GM18861 (cell line): Measurements from ENCODE around the gene NMB.
"Not testable (repeated sequence)": the region's sequence is repeated elsewhere in the genome, so short reads cannot be mapped to it uniquely, and the experiment has no call there.

Experiments used
- ATAC-seq: cut with Tn5 transposase; IDR thresholded peaks from one replicate; pipeline ENCODE4 v1.9.1; 2021; ENCODE audit not compliant: unreplicated experiment

NMB gene, protein sequence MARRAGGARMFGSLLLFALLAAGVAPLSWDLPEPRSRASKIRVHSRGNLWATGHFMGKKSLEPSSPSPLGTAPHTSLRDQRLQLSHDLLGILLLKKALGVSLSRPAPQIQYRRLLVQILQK

DNA sequence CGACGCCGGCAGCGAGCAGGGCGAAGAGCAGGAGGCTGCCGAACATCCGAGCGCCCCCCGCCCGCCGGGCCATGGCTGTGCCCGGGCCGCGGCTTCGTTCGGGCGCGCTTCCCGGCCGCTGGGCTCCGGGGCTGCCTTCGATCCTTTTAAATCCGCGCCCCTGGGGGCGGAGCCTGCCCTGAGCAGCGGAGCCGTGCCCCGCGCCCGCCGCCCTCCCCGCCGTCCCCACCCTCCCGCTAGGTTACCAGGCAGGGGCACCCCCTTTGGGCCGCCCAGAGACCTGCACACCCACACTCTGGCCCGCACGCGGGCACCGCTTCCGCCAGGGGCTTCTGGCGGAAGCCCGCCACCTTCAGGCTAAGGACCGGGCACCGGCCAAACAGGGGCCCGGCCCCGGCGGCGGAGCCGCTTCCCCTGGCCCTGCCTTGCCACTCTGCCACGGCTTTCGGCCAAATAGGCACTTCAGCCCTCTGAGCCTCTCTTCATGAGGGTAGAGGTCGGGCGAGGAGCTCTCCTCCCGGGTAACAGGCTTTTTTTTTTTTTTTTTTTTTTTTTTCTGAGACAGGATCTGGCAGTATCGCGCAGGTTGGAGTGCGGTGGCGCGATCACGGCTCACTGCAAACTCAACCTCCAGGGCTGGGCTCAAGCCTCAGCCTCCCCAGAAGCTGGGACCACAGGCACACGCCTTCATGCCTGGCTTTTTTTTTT, at the start of gene NMB:
Gene NMB, minus strand, starts transcription at position 120 of the 708 bp plus-strand sequence. Its CDS starts 47 bp downstream, at position 73.
- peak; percentile 56 for ATAC-seq

DNA sequence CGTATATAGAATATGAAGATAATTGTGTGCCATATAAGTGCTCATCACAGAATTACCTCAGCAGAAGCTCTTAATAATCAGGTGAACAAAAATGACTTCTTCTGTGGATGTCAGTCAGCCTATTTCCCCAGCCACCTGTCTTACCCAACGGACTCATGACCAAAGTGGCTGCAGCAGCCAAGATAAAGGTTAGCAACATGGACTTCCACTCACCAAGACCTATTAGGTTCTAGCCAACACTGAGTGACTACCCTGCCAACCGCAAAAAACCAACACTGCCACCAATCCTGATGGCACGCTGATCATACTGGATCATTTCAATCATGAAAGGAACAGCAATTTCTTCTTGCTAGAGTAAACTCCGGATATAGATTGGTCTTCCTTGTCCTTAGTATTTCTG, 45.8 kb upstream of the NMB start:
- no peak for ATAC-seq

DNA sequence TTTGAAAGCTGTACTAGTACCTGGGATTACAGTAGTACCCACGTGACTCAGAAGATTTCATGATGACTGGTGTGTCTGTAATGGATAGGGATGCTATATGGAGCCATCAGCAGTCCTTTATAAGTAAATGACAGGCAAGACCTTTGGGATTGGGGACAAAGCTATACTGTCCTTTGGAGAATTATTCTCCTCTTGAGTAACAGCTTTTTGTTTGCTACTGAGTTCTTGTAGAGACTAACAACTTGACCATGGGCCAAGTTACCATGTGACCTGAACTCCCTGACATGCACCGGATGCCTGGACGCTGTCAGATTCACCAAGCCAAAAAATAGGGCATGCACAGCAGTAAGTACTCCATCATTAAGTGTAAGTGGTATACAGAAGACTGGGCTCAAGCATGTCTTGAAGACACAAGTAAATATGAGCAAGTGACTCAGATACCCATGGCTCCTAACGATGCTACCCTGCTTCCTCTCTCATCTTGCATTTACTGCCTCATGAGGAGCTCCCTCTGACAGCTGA, 45.0 kb upstream of the NMB start:
- ATAC-seq = no peak

DNA sequence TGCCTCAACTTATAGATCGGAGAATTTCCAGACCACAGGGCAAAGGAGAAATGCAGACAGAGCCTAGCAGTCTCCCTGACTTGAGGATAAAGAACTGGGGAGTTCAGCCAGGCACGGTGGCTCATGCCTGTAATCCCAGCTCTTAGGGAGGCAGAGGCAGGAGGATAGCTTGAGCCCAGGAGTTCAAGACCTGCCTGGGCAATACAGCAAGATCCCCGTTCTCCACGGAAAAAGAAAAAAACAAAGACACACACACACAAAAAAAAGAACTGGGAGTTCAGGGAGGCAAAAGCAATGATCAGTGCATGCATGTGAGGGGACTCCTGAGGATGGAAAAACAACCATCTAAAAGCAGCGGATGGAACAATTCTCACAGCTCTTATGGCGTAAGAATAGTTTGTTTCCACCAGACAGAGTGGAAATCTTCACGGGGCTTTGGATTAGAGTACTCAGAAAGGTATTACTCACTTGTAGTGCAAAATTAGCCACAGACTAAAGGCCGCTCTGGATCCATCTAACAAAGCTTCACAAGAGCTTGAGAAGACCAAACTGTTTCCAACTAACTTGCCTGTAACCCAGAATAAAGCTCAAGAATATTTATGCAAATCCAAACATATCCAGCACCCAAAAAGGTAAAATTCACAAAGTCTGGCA, 41.7 kb upstream of the NMB start:
- ATAC-seq = no peak

DNA sequence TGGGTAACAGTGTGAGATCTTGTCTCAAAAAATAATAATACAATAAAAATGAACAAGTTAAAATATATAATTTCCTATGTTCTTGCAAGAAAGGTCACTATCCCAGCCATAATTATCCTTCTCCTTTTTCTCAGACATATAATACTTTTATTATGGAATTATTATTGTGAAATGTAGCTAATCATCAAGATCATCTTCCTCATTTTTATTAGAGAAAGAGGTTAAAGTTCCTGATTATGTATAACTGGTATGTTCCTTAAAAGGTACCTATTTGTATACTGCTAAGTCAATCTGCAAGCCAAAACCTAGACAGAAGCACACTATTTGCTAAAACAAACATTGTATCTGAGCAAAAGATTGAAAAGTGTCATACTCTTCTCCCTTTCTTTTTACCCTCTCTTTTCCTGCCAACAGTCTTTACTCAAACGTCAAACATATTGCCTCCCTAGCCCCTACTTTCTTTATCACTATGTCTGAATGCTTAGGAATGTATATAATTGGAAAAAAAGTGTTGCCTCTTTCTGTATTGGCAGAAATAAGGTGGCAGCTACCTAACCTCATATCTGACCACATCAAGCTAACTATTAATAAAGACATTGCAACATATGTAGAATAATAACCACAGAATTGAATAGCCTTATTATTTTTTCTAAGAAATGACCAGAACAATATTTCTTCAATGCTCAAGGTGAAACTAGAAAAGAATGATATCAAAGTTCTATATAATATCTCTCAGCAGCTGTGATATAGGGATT, 39.4 kb upstream of the NMB start:
- no peak for ATAC-seq

DNA sequence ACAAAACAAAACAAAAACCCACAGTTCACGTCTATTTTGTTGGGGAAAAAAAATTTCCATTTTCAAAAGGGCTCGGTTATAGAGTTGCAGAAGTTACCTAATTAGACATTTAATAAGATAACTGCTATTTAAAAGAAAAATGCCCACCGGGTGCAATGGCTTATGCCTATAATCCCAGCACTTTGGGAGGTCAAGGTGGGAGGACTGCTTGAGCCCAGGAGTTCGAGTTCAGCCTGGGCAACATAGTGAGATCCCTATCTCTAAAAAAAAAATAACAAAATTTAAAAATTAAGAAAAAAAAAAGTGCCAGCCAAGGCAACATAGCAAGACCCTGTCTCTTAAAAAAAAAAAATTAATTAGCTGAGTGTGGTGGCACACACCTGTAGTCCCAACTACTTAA, 38.8 kb upstream of the NMB start:
- ATAC-seq = no peak

DNA sequence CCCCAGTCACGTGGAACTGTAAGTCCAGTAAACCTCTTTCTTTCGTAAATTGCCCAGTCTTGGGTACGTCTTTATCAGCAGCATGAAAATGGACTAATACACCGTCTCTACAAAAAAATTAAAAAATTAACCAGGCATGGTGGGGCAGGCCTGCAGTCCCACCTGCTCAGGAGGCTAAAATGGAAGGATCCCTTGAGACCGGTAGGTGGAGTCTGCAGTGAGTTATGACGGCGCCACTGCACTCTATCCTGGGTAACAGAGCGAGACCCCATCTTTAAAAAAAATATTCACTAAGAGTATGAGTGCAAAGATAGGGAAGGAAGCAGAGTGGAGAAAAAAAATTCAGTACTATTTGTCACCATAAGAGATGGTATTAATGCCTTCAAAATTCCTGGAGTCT, 32.3 kb upstream of the NMB start:
- no peak for ATAC-seq

DNA sequence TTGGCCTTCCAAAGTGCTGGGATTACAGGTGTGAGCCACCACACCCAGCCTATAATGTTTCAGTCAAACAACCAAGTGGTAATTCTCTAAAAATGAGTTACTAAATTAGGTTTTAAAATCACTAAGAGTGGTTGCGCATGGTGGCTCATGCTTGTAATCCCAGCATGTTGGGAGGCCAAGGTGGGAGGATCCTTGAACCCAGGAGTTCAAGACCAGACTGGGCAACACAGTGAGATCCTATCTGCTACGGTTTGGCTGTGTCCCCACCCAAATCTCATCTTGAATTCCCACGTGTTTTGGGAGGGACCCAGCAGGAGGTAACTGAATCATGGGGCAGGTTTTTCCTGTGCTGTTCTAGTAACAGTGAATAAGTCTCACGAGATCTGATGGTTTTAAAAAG, 31.9 kb upstream of the NMB start:
- ATAC-seq = no peak

DNA sequence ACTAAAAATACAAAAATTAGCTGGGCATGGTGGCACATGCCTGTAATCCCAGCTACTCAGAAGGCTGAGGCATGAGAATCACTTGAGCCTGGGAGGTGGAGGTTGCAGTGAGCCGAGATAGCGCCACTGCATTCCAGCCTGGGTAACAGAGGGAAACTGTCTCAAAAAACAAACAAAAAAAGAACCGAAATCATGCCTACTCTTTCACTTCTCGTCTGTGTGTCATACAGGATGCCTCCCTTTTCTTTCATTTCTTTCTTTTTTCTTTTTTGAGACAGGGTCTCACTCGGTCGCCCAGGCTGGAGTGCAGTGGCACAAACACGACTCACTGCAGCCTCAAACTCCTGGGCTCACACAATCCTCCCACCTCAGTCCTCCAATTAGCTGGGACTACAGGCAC, 28.4 kb upstream of the NMB start:
- not testable (repeated sequence) for ATAC-seq

DNA sequence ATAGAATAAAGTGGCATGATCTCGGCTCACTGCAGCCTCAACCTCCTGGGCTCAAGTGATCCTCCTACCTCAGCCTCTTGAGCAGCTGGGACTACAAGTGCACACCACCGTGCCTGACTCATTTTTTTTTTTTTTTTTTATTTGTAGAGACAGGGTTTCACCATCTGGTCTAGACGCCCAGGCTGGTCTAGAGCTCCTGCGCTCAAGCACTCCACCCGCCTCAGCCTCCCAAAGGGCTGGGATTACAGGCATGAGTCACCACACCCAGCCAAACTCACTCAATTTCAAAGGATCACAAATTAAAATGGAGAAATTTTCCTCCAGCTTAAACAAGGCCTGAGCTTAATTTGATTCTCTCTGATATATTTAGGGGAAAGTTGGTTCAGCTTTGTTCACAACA, 27.3 kb upstream of the NMB start:
- no peak for ATAC-seq

DNA sequence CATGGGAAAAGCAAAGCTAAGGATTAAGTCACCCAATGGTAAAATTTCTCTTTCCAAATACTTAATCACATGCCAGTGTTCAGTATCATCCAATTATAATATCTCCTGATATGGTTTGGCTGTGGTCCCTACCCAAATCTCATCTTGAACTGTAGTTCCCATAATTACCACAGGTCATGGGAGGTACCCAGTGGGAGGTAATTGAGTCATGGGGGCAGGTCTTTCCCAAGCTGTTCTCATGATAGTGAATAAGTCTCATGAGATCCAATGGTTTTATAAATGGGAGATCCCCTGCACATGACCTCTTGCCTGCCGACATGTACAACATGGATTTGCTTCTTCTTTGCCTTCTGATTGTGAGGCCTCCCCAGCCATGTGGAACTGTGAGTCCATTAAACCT, 26.1 kb upstream of the NMB start:
- ATAC-seq = no peak

DNA sequence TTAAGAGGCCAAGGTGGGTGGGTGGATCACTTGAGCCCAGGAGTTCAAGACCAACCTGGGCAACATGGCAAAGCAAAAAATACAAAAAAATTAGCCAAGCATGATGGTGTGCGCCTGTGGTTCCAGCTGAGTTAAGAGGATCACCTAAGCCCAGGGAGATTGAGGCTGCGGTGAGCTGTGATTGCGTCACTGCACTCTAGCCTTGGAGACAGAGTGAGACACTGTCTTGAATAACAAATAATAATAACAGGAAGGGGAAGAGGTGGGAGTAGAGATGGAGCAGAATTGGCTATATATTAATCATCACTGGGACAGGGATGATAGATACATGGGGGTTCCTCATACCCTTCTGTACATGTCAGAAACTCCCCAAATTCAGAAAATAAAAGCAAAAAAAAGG, 23.8 kb upstream of the NMB start:
- no peak for ATAC-seq

DNA sequence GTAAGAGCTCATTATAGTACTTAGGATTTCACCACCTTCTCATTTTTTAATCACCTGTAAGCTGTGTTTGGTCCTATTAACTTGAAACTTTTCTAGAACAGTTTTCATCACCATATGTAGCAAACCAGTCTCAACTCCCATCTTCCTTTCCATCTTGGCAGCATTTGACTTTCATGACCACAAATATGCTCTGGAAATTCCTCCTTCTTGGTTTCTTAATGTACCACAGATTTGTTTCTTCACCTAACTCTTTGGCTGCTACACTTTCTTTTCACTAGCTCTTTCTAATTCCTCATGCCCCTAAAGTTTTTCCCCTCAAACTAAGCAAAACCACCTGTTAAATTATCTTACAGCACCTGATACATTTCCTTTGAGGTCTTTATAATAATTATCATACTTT, 13.2 kb upstream of the NMB start:
- ATAC-seq = no peak

DNA sequence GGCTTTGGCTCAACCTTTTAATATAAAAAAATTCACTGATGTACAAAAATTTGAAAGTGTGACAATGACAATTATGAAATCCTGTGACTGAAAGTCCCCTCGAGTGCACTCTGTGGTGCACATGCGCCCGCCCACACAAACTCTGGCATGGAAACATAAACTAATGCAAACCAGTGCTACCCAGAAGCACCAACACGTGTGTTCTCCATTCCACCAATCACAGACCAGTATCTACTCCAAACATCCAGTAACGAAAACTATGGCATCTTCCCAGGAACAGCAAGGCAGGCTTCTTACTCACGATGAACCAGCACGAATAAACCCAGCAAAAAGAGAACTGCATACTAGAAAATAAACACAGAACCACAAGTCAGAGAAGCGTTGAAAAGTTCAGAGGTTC, 11.7 kb upstream of the NMB start:
- ATAC-seq = no peak

DNA sequence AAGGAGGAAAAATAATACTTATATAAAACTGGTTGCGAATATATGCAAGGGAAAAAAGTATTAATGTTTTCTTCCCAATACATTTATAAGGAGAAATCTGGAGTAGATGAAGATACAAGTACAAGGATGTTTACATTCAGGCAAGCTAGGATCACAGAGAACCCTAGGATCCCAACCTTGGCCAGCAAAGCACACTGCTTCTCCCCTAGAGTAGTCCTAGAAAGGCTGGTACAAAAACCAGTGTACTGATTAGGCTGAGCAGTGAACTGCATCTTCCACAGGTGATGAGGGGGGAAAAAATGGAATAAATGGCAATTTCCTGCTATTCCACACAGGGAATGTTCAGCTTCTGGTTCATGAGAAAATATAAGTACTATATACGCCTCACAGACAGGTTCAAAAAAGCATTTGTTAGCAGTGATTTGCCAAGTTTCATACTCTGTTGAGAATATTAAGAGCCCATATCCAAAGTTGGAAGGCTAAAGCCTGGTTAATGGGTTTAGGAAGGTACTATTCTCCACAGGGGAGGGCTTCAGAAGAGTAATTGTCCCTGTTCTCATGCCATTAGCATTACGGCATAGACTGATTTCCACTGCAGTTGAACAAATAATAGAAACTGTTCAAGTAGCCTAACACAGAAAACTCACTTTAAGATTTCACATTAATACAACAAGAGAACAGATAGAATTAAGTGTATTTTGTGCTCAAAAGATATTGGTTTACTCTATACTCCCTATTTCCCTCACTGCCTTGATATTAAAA, 10.4 kb upstream of the NMB start:
- no peak for ATAC-seq

DNA sequence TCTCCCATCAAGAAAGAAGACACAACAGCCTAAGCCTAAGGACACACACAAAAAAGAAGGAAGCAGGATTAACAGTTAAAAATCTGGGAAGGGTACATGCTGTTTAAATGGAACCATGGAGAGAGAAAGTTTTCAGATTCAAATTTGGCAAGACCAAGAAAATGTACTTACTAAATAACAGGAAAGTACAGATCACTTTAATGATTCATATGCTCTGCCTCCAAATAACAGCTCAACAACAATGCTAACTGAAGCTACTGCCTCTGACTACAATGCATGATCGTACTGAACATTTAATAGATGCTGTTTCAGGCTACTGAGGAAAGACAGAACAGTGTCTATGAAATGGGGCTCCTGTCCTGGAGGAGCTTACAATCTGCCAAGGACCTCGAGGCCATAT, 8.4 kb upstream of the NMB start:
- no peak for ATAC-seq

DNA sequence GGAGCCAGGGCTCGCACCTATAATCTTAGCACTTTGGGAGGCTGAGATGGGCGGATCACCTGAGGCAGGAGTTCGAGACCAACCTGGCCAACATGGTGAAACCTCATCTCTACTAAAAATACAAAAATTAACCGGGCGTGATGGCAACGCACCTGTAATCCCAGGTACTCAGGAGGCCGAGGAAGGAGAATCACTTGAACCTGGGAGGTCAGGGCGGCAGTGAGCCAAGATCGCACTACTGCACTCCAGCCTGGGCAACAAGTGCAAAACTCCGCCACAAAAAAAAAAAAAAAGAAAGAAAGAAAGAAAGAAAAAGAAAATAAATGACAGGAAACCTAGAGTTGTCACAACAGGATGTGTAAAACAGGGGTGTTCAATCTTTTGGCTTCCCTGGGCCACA, 3.0 kb upstream of the NMB start:
- ATAC-seq = no peak

DNA sequence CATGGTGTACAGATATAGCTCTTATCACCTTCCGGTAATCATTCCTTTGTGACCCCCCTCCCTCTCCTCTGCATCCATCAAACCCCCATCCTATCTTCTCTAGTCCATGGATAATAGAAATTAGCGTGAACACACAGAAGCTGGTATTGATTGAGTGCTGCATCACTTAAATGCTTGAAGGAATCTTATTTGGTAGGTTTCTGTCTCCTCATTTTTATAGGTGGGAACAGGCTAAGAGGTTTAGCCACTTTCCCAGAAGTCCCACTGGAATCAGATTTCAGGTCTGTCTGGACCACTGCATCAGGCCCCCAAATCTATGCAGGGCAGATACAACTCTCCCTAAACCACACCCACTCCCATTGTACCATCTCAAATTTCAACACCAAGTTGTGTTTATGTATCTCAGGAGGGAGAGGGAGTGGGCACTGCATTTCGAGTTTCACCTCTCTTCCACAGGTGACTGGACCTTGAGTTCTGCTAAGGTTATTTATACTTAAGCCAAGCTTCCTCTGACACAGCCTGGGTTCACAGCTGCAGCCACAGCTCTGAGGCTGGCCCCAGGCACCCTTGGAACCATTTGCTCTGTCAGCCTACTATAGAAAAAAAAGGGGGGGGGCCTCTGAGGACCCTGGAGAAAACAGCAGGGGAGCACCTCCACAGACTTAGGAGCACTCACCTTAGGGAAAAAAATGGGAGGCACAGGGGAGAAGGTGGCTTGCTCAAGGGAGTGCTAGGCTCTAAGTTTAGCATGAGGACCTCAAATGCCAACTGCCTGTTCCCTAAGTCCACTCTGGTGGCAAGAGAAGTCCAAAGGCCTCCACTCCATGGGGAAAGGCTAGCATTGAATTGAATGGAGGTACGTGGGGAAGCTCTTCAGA, 2.1 kb upstream of the NMB start:
- ATAC-seq = no peak

DNA sequence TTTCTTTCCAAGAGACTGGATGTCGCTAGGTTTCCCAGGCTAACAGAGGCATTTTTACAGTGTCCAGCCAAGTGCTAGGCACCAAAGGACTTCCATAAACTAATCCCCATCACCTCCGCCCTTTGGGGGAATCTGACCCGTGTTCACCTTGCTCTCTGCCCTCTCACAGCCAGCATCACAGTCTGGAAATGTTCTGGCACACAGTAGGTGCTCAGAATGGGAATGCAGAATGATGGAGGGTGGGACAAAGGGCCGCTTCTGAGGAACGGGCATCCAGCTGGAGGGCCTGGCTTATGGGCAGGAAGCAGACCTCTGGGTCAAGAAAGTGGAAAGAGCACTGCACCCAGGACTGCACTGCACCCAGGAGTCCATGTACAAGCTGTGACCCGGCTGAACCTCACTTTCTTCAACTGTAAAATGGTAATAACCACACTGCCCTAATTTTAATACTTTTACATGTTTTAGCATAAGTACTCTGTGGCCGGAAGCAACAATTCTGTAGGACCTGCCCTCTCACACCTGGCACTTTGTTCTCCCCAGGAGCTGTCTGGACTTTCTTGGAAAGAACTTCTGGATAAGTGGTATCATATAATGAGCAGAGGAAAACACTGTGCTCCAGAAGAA, 901 bp upstream of the NMB start:
- ATAC-seq = no peak

DNA sequence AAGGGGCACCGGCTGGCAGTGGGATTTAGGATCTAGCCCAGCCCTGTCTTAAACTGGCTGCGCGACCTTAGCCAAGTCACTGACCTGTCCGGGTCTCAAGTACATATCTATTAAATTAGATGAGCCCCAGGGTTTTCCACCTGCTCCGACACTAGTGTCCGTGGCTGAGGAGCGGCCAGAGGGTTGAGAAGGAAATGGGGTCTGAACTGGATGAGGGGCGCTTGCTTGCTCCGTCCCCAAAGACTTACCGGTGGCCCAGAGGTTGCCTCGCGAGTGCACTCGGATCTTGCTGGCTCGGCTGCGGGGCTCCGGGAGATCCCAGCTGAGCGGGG, 285 bp downstream of the NMB start:
- ATAC-seq = no peak
